MCF 10A (cell line): Measurements from ENCODE around the gene LRRC63. TPM values are rescaled to one million over a fixed set of nuclear protein-coding genes. Genes with fewer than 3 reads are reported as not detected.

Experiments
- BruUV-seq: library from RNA; stranded (reverse); fragments of 400-500 nt; replicated peaks from 2 replicates; lab custom pipeline; 2021; lab: Mats Ljungman, UMichigan
- CTCF ChIA-PET: fragments of 300-600 bp; sonication (Branson Sonifier 250); formaldehyde crosslinking; extraction: SDS; loops from one replicate; lab custom pipeline; 2021; ENCODE audit warnings: antibody characterized with exemption, inconsistent platforms; lab: Yijun Ruan, JAX
- POLR2A ChIA-PET: fragments of 300-600, 350-650 bp; sonication (Branson Sonifier 250); formaldehyde crosslinking; extraction: SDS; loops from one replicate; lab custom pipeline; 2020; ENCODE audit warnings: antibody characterized with exemption, inconsistent platforms; lab: Yijun Ruan, JAX
- DNase-seq: peaks from one replicate; pipeline ENCODE4 v3.0.0-alpha.2; 2018; ENCODE audit not compliant: unreplicated experiment
- H3K27ac Mint-ChIP-seq: one replicate; pipeline ENCODE4 v1.8.0; 2022; ENCODE audit warnings: mild to moderate bottlenecking, low read depth, mixed read lengths; ENCODE audit not compliant: unreplicated experiment
- H3K27me3 Mint-ChIP-seq: one replicate; pipeline ENCODE4 v1.8.0; 2022; ENCODE audit warnings: mixed read lengths; ENCODE audit not compliant: insufficient read depth, unreplicated experiment
- H3K36me3 Mint-ChIP-seq: one replicate; pipeline ENCODE4 v1.8.0; 2022; ENCODE audit warnings: mild to moderate bottlenecking, moderate library complexity, mixed read lengths; ENCODE audit not compliant: insufficient read depth, unreplicated experiment
- H3K4me1 Mint-ChIP-seq: one replicate; pipeline ENCODE4 v1.8.0; 2022; ENCODE audit warnings: mixed read lengths; ENCODE audit not compliant: insufficient read depth, unreplicated experiment
- H3K4me3 Mint-ChIP-seq: one replicate; pipeline ENCODE4 v1.8.0; 2022; ENCODE audit warnings: mild to moderate bottlenecking, moderate library complexity, mixed read lengths; ENCODE audit not compliant: unreplicated experiment
- H3K9me3 Mint-ChIP-seq: one replicate; pipeline ENCODE4 v1.8.0; 2022; ENCODE audit warnings: mixed read lengths; ENCODE audit not compliant: unreplicated experiment
- intact Hi-C: fragments of 100-400 bp; cut with micrococcal nuclease; formaldehyde crosslinking; loops from 2 replicates; pipeline ENCODE4 v1.14.1; 2022
- total RNA-seq: library from RNA; stranded (reverse); gene quantifications from 2 replicates; pipeline ENCODE4 v1.2.3, GENCODE V29; 2022
- TF ChIP-seq, protein P1 (sequence below): fragments of 200-600 bp; IDR thresholded peaks from one replicate; pipeline ENCODE4 v1.8.0; 2022; ENCODE audit warnings: antibody characterized with exemption, mild to moderate bottlenecking; ENCODE audit not compliant: unreplicated experiment

Gene LRRC63
- total RNA-seq, 1 experiment from 2014 or later: not detected

DNA sequence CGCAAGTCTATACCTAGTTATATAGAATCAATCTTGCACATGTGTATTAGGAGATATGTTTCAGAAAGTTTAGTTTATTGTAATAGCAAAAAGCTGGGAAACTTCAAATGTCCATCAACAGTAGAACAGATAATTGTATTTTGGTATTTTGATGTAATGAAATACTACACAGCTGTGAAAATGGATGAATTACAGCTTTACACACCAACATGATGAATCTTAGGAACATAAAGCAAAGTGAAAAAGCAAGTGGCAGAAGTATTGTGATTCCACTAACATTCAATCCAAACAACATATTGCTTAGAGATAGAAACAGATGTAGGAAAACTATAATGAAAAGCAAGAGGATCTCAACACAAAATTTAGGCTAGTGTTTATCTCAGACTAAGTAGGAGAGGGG, 102.9 kb downstream of the LRRC63 start:
- TF ChIP-seq, protein P1, sequence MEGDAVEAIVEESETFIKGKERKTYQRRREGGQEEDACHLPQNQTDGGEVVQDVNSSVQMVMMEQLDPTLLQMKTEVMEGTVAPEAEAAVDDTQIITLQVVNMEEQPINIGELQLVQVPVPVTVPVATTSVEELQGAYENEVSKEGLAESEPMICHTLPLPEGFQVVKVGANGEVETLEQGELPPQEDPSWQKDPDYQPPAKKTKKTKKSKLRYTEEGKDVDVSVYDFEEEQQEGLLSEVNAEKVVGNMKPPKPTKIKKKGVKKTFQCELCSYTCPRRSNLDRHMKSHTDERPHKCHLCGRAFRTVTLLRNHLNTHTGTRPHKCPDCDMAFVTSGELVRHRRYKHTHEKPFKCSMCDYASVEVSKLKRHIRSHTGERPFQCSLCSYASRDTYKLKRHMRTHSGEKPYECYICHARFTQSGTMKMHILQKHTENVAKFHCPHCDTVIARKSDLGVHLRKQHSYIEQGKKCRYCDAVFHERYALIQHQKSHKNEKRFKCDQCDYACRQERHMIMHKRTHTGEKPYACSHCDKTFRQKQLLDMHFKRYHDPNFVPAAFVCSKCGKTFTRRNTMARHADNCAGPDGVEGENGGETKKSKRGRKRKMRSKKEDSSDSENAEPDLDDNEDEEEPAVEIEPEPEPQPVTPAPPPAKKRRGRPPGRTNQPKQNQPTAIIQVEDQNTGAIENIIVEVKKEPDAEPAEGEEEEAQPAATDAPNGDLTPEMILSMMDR: no peak

DNA sequence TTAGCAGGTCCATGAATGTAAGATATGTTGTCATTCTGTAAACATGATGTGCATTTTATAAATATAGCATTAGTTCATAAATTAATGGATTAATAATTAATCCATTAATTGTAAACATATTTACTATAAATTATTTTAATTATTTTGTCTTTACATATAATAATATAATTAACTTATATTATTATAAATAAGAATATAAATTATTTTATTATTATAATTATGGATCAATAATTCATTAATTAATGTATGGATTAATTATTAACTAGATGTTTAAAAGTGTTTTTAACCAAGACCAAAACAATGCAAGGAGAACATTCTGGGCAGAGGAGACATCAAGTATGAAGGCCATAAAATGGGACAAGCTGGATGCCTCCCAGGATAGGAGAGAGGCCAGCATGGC, 103.3 kb downstream of the LRRC63 start:
- TF ChIP-seq, protein P1: no peak
- intact Hi-C loops: loop anchor here (5.0 to 10.0 kb wide), 2 partner anchors 168 to 390 kb away; no protein-coding TSS in a partner anchor

More for the DNA sequence above, 102.9 kb downstream of the LRRC63 start:
- Mint-ChIP-seq H3K27me3 (no peaks in the 10 kb centered on the region), H3K4me1 (peaks cover 11% of the 10 kb centered on the region), H3K27ac (no peak overlapping the region), H3K9me3 (peaks cover 29% of the 10 kb centered on the region), H3K36me3 (no peaks in the 10 kb centered on the region), H3K4me3 (no peak overlapping the region)
- ChIA-PET POLR2A (interaction anchor here (0.7 kb wide), 1 partner anchor 803 kb away, joined by 3 read pairs; no protein-coding TSS in a partner anchor), CTCF (interaction anchor here (0.7 kb wide), 1 partner anchor 459 kb away, joined by 3 read pairs; no protein-coding TSS in a partner anchor)
- no peak for DNase-seq
- intact Hi-C loops: loop anchor here (10.0 kb wide), 1 partner anchor 390 kb away; no protein-coding TSS in a partner anchor
- no TSS peak for BruUV-seq

DNA sequence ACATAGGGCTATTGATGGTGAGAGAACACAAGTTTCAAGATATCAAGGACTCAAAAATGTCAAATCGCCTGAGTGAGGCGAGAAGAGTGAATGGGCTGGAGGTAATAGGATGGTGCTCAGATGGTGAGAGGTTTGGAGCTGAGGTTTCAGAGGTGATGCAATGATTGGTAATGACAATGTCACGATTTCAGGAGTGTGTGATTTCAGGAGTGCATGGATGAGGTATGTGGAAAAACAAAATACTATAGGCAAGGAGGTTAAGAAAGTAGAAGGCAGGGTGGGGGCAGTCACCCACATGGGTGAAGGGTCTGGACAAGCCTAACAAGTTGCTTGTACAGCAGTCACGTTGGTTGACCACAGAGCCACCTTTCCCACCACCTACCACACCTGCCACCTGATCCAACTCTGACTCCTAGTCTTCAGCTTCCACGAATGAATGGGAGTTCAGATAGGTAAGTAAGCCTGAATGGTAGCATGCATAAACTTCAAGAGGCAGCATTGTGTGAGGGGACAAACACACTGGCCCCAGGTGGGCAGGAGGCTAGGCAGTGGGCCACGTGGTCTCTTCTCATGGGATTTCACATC, 103.9 kb downstream of the LRRC63 start:
- Mint-ChIP-seq H3K27me3 (no peaks in the 10 kb centered on the region), H3K9me3 (peaks cover 19% of the 10 kb centered on the region), H3K36me3 (no peaks in the 10 kb centered on the region), H3K4me3 (no peak overlapping the region), H3K4me1 (peaks cover 11% of the 10 kb centered on the region), H3K27ac (peak overlapping the region; percentile 59)
- ChIA-PET POLR2A (no interaction called here), CTCF (no interaction called here)
- no TSS peak for BruUV-seq
- DNase-seq: no peak
- TF ChIP-seq, protein P1: no peak
- intact Hi-C loops: loop anchor here (5.0 to 10.0 kb wide), 2 partner anchors 168 to 391 kb away; no protein-coding TSS in a partner anchor

More for the DNA sequence above, 103.3 kb downstream of the LRRC63 start:
- Mint-ChIP-seq H3K4me1 (peaks cover 11% of the 10 kb centered on the region), H3K36me3 (no peaks in the 10 kb centered on the region), H3K4me3 (no peak overlapping the region), H3K27ac (peak overlapping the region; percentile 59), H3K9me3 (peaks cover 25% of the 10 kb centered on the region), H3K27me3 (no peaks in the 10 kb centered on the region)
- POLR2A ChIA-PET: no interaction called here
- DNase-seq: no peak
- CTCF ChIA-PET: no interaction called here
- BruUV-seq: no TSS peak

DNA sequence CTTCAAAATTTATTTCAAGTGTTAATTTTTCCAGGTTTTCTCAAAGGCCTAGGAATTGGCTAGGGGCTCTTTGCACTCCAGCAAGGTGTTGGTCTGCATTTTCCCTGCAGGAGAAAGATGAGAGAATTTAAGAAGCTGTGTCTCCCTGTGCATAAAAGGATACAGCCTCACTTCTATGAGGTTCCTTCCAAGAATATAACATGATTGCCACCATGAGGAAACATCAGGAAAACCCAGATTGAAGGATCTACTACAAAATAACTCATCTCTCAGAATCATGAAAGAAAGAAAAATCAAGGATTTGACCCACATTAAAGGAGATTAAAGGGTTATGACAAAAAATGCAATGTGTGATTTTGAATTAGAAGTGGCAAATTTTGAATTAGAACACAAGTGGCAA, 105.4 kb downstream of the LRRC63 start:
- POLR2A ChIA-PET: no interaction called here
- no TSS peak for BruUV-seq
- TF ChIP-seq, protein P1: peak; percentile 17
- no peak for DNase-seq
- Mint-ChIP-seq H3K27me3 (no peaks in the 10 kb centered on the region), H3K36me3 (no peaks in the 10 kb centered on the region), H3K27ac (no peak overlapping the region), H3K9me3 (peaks cover 18% of the 10 kb centered on the region), H3K4me1 (peaks cover 16% of the 10 kb centered on the region), H3K4me3 (no peak overlapping the region)
- CTCF ChIA-PET: interaction anchor here (0.7 to 0.8 kb wide), 2 partner anchors 9 to 1341 kb away, joined by 3 to 4 read pairs; no protein-coding TSS in a partner anchor
- intact Hi-C loops: loop anchor here (1.0 to 10.0 kb wide), 3 partner anchors 170 to 510 kb away; no protein-coding TSS in a partner anchor
